ENCODE measurements around the gene KIF6. TPM values are rescaled to one million over a fixed set of nuclear protein-coding genes. Genes with fewer than 3 reads are reported as not detected.
"Not testable (repeated sequence)": the region's sequence is repeated elsewhere in the genome, so short reads cannot be mapped to it uniquely, and the experiment has no call there.

KIF6 gene
- total and polyA plus RNA-seq, 4 donors: 2.0 to 4.8 (median 2.9) TPM

DNA sequence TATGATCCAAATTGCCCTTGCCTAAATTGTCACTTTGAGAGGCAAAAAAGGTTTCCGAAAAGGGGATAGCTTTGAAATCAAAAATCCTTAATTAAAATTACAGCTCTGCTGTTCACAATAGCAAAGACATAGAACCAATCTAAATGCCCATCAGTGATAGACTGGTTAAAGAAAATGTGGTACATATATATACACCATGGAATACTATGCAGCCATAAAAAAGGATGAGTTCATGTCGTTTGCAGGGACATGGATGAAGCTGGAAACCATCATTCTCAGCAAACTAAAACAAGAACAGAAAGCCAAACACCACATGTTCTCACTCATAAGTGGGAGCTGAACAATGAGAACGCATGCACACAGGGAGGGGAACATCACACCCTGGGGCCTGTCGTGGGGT, 1.9 kb downstream of the KIF6 start:
- 100% methylated on average over 2 of the region's 4 CpGs for WGBS (ENCODE audit: insufficient coverage)
- not testable (repeated sequence) for H3K9me3 ChIP-seq (ENCODE audit: control insufficient read depth, insufficient read depth, low read length); H3K27me3 ChIP-seq (ENCODE audit: control insufficient read depth, insufficient read depth, low read length); H3K36me3 ChIP-seq (ENCODE audit: control insufficient read depth, insufficient read depth, low read length); H3K4me3 ChIP-seq (ENCODE audit: low read depth, low read length); H3K27ac ChIP-seq (ENCODE audit: low read depth, low read length); DNase-seq (ENCODE audit: low read depth in 4 of 6, low spot score in 6 of 6); H3K4me1 ChIP-seq (ENCODE audit: control insufficient read depth, insufficient read depth, low read length)

DNA sequence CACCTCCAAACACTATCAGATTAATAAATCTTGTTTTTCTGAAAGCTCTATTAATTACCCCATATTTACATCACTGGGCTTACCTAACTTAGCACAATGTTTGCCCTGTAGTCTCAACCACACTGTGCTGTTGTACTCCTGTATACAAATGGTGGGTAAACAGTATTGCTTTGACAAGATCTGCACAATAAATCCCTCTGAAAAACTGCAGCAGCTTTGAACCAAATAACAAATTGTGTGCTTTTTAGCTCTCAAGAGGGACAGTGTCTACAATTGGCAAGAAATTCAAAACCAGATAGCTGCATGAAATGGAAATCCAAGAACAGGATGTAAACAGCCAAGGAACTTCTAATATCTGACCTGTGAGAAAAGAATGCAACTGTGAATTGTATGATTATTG, 10.4 kb downstream of the KIF6 start:
- peak in 2 of 6 donors; percentile 43 to 47 for DNase-seq (ENCODE audit: low read depth in 4 of 6, low spot score in 6 of 6)
- H3K4me3 ChIP-seq (ENCODE audit: low read depth, low read length): no peak overlapping the region
- no peaks in the 10 kb centered on the region for H3K4me1 ChIP-seq (ENCODE audit: control insufficient read depth, insufficient read depth, low read length)
- H3K27ac ChIP-seq (ENCODE audit: low read depth, low read length): no peak overlapping the region
- H3K27me3 ChIP-seq (ENCODE audit: control insufficient read depth, insufficient read depth, low read length): no peaks in the 10 kb centered on the region
- no peaks in the 10 kb centered on the region for H3K9me3 ChIP-seq (ENCODE audit: control insufficient read depth, insufficient read depth, low read length)
- H3K36me3 ChIP-seq (ENCODE audit: control insufficient read depth, insufficient read depth, low read length): no peaks in the 10 kb centered on the region

GRCh38 chr6:39707962-39708683, 17.1 kb downstream of the KIF6 start:
- no peaks in the 10 kb centered on the region for H3K4me1 ChIP-seq (ENCODE audit: control insufficient read depth, insufficient read depth, low read length)
- WGBS (ENCODE audit: insufficient coverage): no CpG with 5 or more reads among the region's 2 CpGs
- H3K27me3 ChIP-seq (ENCODE audit: control insufficient read depth, insufficient read depth, low read length): no peaks in the 10 kb centered on the region
- DNase-seq (ENCODE audit: low read depth in 4 of 6, low spot score in 6 of 6): no peak
- no peak overlapping the region for H3K27ac ChIP-seq (ENCODE audit: low read depth, low read length)
- no peaks in the 10 kb centered on the region for H3K9me3 ChIP-seq (ENCODE audit: control insufficient read depth, insufficient read depth, low read length)
- no peak overlapping the region for H3K4me3 ChIP-seq (ENCODE audit: low read depth, low read length)
- no peaks in the 10 kb centered on the region for H3K36me3 ChIP-seq (ENCODE audit: control insufficient read depth, insufficient read depth, low read length)

DNA sequence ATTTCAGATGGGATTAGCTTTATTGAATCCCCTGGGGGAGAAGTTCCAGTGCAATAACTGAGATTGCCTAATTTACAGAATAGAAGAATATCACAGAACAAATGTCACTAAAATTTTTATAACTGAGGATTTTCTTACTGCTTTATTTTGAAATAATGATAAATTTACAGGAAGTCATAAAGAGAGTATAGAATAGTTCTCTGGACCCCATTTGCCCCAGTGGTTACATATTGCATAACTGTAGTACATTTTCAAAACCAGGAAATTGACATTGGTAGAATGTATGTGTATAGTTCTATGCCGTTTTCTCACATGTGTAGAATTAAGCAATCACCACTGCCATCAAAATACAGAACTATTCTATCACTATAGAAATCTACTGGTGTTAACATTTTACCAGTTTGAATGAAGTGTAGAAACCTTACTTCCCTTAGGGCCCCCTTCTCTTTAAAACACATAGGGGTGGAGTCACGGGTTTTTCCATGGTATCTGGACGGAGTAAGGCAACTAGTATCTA, 18.3 kb downstream of the KIF6 start:
- no peak for DNase-seq (ENCODE audit: low read depth in 4 of 6, low spot score in 6 of 6)
- Histone ChIP-seq H3K27ac (ENCODE audit: low read depth, low read length) (no peak overlapping the region), H3K4me1 (ENCODE audit: control insufficient read depth, insufficient read depth, low read length) (no peaks in the 10 kb centered on the region), H3K36me3 (ENCODE audit: control insufficient read depth, insufficient read depth, low read length) (no peaks in the 10 kb centered on the region), H3K27me3 (ENCODE audit: control insufficient read depth, insufficient read depth, low read length) (no peaks in the 10 kb centered on the region), H3K9me3 (ENCODE audit: control insufficient read depth, insufficient read depth, low read length) (no peaks in the 10 kb centered on the region), H3K4me3 (ENCODE audit: low read depth, low read length) (no peak overlapping the region)
- WGBS (ENCODE audit: insufficient coverage): 100% methylated on average over 1 of the region's 3 CpGs

- H3K27me3 ChIP-seq (ENCODE audit: control insufficient read depth, insufficient read depth, low read length): no peaks in the 10 kb centered on the region
- DNase-seq (ENCODE audit: low read depth in 4 of 6, low spot score in 6 of 6): no peak
- H3K9me3 ChIP-seq (ENCODE audit: control insufficient read depth, insufficient read depth, low read length): no peaks in the 10 kb centered on the region
- no CpG with 5 or more reads among the region's 4 CpGs for WGBS (ENCODE audit: insufficient coverage)
- H3K4me1 ChIP-seq (ENCODE audit: control insufficient read depth, insufficient read depth, low read length): no peaks in the 10 kb centered on the region
- H3K27ac ChIP-seq (ENCODE audit: low read depth, low read length): no peak overlapping the region
- no peaks in the 10 kb centered on the region for H3K36me3 ChIP-seq (ENCODE audit: control insufficient read depth, insufficient read depth, low read length)
- no peak overlapping the region for H3K4me3 ChIP-seq (ENCODE audit: low read depth, low read length)
These were observed 22.9 kb downstream of the KIF6 start for GRCh38 chr6:39702265-39702664.

DNA sequence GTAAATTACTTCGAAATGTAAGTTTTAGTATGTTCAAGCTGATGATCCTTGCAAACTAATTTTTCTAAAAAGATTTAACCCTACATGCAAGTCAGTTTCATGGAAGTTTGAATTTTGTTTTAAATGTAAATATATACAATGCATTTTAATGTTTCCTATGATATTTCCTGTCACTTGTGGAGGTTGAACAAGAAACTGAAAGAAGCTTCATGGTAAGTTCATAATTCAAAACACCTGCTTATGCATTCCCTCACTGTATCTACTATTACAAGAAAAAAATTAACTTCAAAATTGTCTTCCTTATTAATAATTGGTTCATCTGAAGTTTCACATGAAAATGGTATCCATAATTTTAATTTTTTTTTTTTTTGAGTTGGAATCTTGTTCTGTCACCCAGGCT, 24.8 kb downstream of the KIF6 start:
- H3K9me3 ChIP-seq (ENCODE audit: control insufficient read depth, insufficient read depth, low read length): no peaks in the 10 kb centered on the region
- WGBS (ENCODE audit: insufficient coverage): no CpG with 5 or more reads among the region's 1 CpG
- no peak for DNase-seq (ENCODE audit: low read depth in 4 of 6, low spot score in 6 of 6)
- H3K36me3 ChIP-seq (ENCODE audit: control insufficient read depth, insufficient read depth, low read length): no peaks in the 10 kb centered on the region
- H3K4me1 ChIP-seq (ENCODE audit: control insufficient read depth, insufficient read depth, low read length): no peaks in the 10 kb centered on the region
- no peak overlapping the region for H3K4me3 ChIP-seq (ENCODE audit: low read depth, low read length)
- H3K27me3 ChIP-seq (ENCODE audit: control insufficient read depth, insufficient read depth, low read length): no peaks in the 10 kb centered on the region
- no peak overlapping the region for H3K27ac ChIP-seq (ENCODE audit: low read depth, low read length)

DNA sequence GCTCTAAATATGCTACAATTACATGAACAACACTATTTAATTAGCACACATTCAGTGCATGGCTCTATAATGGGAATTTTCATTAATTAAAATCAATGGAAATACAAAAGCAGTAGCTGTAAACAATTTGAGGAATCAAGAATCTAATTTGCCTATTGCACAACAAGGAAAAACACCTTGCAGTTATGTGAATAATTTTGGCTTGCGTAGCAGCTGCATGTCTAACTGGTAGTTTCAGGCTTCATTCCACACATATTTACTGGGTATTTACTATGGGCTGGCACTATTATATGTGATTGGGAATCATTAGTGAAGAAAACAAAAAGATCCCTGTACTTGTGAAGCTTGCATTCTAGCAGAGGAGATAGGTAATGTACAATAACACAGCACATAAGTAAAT, 26.4 kb downstream of the KIF6 start:
- Histone ChIP-seq H3K4me3 (ENCODE audit: low read depth, low read length) (no peak overlapping the region), H3K9me3 (ENCODE audit: control insufficient read depth, insufficient read depth, low read length) (no peaks in the 10 kb centered on the region), H3K27me3 (ENCODE audit: control insufficient read depth, insufficient read depth, low read length) (no peaks in the 10 kb centered on the region), H3K27ac (ENCODE audit: low read depth, low read length) (no peak overlapping the region), H3K4me1 (ENCODE audit: control insufficient read depth, insufficient read depth, low read length) (no peaks in the 10 kb centered on the region), H3K36me3 (ENCODE audit: control insufficient read depth, insufficient read depth, low read length) (no peaks in the 10 kb centered on the region)
- WGBS (ENCODE audit: insufficient coverage): no CpG with 5 or more reads among the region's 1 CpG
- DNase-seq (ENCODE audit: low read depth in 4 of 6, low spot score in 6 of 6): peak in 1 of 6 donors; percentile 30

DNA sequence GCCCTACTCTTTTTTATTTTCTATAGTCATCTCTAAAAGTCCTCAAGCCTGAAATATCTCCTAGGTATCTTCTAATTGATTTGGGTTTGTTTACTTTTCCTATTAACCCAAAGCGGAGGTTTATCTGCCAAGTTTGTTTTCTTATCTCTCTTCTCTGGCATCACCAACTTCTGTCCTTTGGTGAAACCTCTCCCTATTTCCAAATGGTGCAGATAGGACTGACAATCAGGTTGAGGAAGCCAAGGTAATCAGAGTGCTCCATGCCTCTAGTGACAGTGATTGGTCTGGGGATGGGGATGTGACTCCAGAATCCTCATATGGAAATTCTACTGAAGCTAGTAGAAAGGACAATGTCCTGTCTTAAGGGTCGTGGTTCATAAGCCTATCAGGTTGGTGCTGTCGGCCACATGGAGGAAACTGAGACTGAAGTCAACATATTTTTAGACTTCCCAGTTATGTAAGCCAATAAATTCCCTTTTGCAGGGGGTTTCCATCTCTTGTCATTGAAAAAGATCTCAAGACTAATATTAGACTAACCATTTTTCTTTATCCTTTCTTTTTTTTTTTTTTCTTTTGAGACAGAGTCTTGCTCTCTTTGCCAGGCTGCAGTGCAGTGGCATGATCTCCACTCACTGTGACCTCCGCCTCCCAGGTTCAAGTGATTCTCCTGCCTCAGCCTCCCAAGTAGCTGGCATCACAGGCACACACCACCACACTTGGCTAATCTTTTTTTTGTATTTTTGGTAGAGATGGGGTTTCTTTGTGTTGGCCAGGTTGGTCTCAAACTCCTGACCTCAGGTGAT, 28.0 kb downstream of the KIF6 start:
- H3K27ac ChIP-seq (ENCODE audit: low read depth, low read length): no peak overlapping the region
- 100% methylated on average over 1 of the region's 4 CpGs for WGBS (ENCODE audit: insufficient coverage)
- no peaks in the 10 kb centered on the region for H3K4me1 ChIP-seq (ENCODE audit: control insufficient read depth, insufficient read depth, low read length)

DNA sequence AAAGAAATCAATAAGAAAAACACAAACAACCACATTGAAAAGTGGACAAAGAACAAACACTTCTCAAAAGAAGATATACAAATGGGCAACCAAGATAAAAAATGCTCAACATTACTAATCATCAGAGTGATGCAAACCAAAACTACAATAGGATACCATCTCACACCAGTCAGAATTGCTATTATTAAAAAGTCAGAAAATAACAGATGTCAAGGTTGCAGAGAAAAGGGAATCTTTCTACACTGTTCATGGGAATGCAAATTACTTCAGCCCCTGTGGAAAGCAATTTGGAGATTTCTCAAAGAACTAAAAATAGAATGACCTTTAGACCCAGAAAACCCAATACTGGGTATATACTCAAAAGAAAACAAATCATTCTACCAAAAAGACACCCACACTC, 29.8 kb downstream of the KIF6 start:
- no peaks in the 10 kb centered on the region for H3K4me1 ChIP-seq (ENCODE audit: control insufficient read depth, insufficient read depth, low read length)
- H3K27ac ChIP-seq (ENCODE audit: low read depth, low read length): no peak overlapping the region
- H3K36me3 ChIP-seq (ENCODE audit: control insufficient read depth, insufficient read depth, low read length): no peaks in the 10 kb centered on the region
- no peaks in the 10 kb centered on the region for H3K9me3 ChIP-seq (ENCODE audit: control insufficient read depth, insufficient read depth, low read length)
- no peak for DNase-seq (ENCODE audit: low read depth in 4 of 6, low spot score in 6 of 6)
- no peaks in the 10 kb centered on the region for H3K27me3 ChIP-seq (ENCODE audit: control insufficient read depth, insufficient read depth, low read length)
- no peak overlapping the region for H3K4me3 ChIP-seq (ENCODE audit: low read depth, low read length)

More for the DNA sequence above, 28.0 kb downstream of the KIF6 start:
- H3K9me3 ChIP-seq (ENCODE audit: control insufficient read depth, insufficient read depth, low read length): no peaks in the 10 kb centered on the region
- DNase-seq (ENCODE audit: low read depth in 4 of 6, low spot score in 6 of 6): no peak
- no peaks in the 10 kb centered on the region for H3K36me3 ChIP-seq (ENCODE audit: control insufficient read depth, insufficient read depth, low read length)
- H3K27me3 ChIP-seq (ENCODE audit: control insufficient read depth, insufficient read depth, low read length): no peaks in the 10 kb centered on the region
- no peak overlapping the region for H3K4me3 ChIP-seq (ENCODE audit: low read depth, low read length)

DNA sequence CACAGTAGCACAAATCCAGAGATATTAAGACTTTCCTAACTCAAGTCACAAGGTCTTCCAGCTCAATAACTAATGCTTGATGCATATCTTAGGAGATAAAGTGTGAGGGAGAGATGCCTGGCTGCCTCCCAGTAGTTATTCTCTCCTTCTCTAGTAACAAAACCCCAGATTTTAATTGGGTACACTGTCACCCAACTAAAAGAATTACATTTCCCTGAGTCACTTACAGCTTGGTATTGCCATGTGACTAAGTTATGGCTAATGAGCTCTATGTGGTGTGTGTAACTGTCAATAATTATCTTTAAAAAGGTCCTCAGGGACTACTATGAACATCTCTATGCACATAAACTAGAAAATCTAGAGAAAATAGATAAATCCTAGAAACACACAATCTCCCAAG, 32.0 kb downstream of the KIF6 start:
- Histone ChIP-seq H3K4me3 (ENCODE audit: low read depth, low read length) (no peak overlapping the region), H3K4me1 (ENCODE audit: control insufficient read depth, insufficient read depth, low read length) (no peaks in the 10 kb centered on the region), H3K36me3 (ENCODE audit: control insufficient read depth, insufficient read depth, low read length) (no peaks in the 10 kb centered on the region), H3K27ac (ENCODE audit: low read depth, low read length) (no peak overlapping the region), H3K9me3 (ENCODE audit: control insufficient read depth, insufficient read depth, low read length) (no peaks in the 10 kb centered on the region), H3K27me3 (ENCODE audit: control insufficient read depth, insufficient read depth, low read length) (no peaks in the 10 kb centered on the region)
- no peak for DNase-seq (ENCODE audit: low read depth in 4 of 6, low spot score in 6 of 6)
